SK-N-SH (cell line): ENCODE results near the gene NDUFA12. TPM values are rescaled to one million over a fixed set of nuclear protein-coding genes. Genes with fewer than 3 reads are reported as not detected.

ENCODE experiments used
- CTCF ChIA-PET: fragments of 300-600, 350-600 bp; formaldehyde crosslinking; extraction: SDS; loops from one replicate; lab custom pipeline; 2021; lab: Yijun Ruan, JAX
- POLR2A ChIA-PET: fragments of 350-600 bp; sonication (Branson Sonifier 250); formaldehyde crosslinking; extraction: SDS; loops from one replicate; lab custom pipeline; 2020; ENCODE audit warnings: antibody characterized with exemption, inconsistent platforms; lab: Yijun Ruan, JAX
- DNase-seq: peaks from one replicate; pipeline ENCODE4 v3.0.0; 2012
- H2AFZ ChIP-seq: fragments of 200-600 bp; sonication (generic); 2 replicates; pipeline ENCODE4 v1.8.1; 2016; ENCODE audit warnings: antibody characterized with exemption, mild to moderate bottlenecking, low read depth
- H3F3A ChIP-seq: fragments of 200-600 bp; sonication (generic); replicated peaks from 2 replicates; pipeline ENCODE3; 2016; ENCODE audit warnings: antibody characterized with exemption, mild to moderate bottlenecking; ENCODE audit not compliant: insufficient read depth
- H3K27ac ChIP-seq, 2 experiments: fragments of 200-500 bp in 1 of 2; fragments of 200-600 bp in 1 of 2; sonication (Bioruptor generic) in 1 of 2; sonication (generic), shearing (Covaris generic) in 1 of 2; 2 replicates each; pipeline versions ENCODE4 v1.5.1 to v1.6.1; 2014 to 2016; ENCODE audit warnings: low read depth in 2 of 2, inconsistent platforms in 1 of 2, low read length in 1 of 2, mild to moderate bottlenecking in 1 of 2, mixed read lengths in 1 of 2
- H3K27me3 ChIP-seq: fragments of 200-600 bp; sonication (generic), shearing (Covaris generic); 2 replicates; pipeline ENCODE4 v1.6.1; 2016; ENCODE audit warnings: mixed run types; ENCODE audit not compliant: insufficient read depth
- H3K36me3 ChIP-seq, 2 experiments: fragments of 200-500 bp in 1 of 2; fragments of 200-600 bp in 1 of 2; sonication (Bioruptor generic) in 1 of 2; sonication (generic) in 1 of 2; replicated peaks in 1 of 2; 2 replicates each; pipeline versions ENCODE3 to v1.5.1; 2014 to 2016; ENCODE audit warnings: low read length in 1 of 2, mild to moderate bottlenecking in 1 of 2; ENCODE audit not compliant: insufficient read depth in 2 of 2, control insufficient read depth in 1 of 2
- H3K4me1 ChIP-seq, 2 experiments: fragments of 200-500 bp in 1 of 2; fragments of 200-600 bp in 1 of 2; sonication (Bioruptor generic) in 1 of 2; sonication (generic), shearing (Covaris generic) in 1 of 2; 2 replicates each; pipeline versions ENCODE4 v1.5.1 to v1.6.1; 2014 to 2016; ENCODE audit warnings: low read depth in 1 of 2, low read length in 1 of 2, mixed run types in 1 of 2; ENCODE audit not compliant: insufficient read depth in 2 of 2, control insufficient read depth in 1 of 2
- H3K4me2 ChIP-seq: fragments of 200-600 bp; sonication (generic), shearing (Covaris generic); 2 replicates; pipeline ENCODE4 v1.6.1; 2017; ENCODE audit warnings: mixed run types
- H3K4me3 ChIP-seq, 2 experiments: fragments of 200-500 bp in 1 of 2; fragments of 200-600 bp in 1 of 2; sonication (Bioruptor generic) in 1 of 2; sonication (generic), shearing (Covaris generic) in 1 of 2; 2 replicates each; pipeline versions ENCODE4 v1.5.1 to v1.8.1; 2014 to 2016; ENCODE audit warnings: low read depth in 2 of 2, inconsistent platforms in 1 of 2, low read length in 1 of 2, mild to moderate bottlenecking in 1 of 2, mixed read lengths in 1 of 2, moderate library complexity in 1 of 2
- H3K79me2 ChIP-seq: fragments of 200-600 bp; sonication (generic); 2 replicates; pipeline ENCODE4 v1.8.1; 2017; ENCODE audit warnings: mild to moderate bottlenecking; ENCODE audit not compliant: insufficient read depth
- H3K9ac ChIP-seq: fragments of 200-600 bp; sonication (generic); 2 replicates; pipeline ENCODE4 v1.6.1; 2017; ENCODE audit warnings: mixed run types
- H3K9me2 ChIP-seq: fragments of 200-600 bp; sonication (generic); 2 replicates; pipeline ENCODE4 v1.6.1; 2017; ENCODE audit warnings: mixed run types
- H3K9me3 ChIP-seq: fragments of 200-600 bp; sonication (generic); 2 replicates; pipeline ENCODE4 v1.6.1; 2017; ENCODE audit warnings: mixed run types, mild to moderate bottlenecking, moderate library complexity
- H4K20me1 ChIP-seq: fragments of 200-600 bp; sonication (generic); 2 replicates; pipeline ENCODE4 v1.6.1; 2017; ENCODE audit warnings: mild to moderate bottlenecking, mixed run types; ENCODE audit not compliant: insufficient read depth
- EZH2phosphoT487 ChIP-seq: fragments of 200-600 bp; sonication (generic); IDR thresholded peaks from 2 replicates; pipeline ENCODE4 v1.6.1; 2017; ENCODE audit warnings: low read depth, mixed run types, mild to moderate bottlenecking, antibody characterized with exemption, moderate library complexity, borderline replicate concordance
- FOSL2 ChIP-seq: IDR thresholded peaks from 2 replicates; pipeline ENCODE4 v1.4.0; 2012; ENCODE audit warnings: low read depth, mild to moderate bottlenecking, moderate library complexity, borderline replicate concordance
- FOXM1 ChIP-seq: IDR thresholded peaks from 2 replicates; pipeline ENCODE4 v1.4.0; 2012; ENCODE audit warnings: low read depth, mild to moderate bottlenecking
- GABPA ChIP-seq: IDR thresholded peaks from 2 replicates; pipeline ENCODE4 v1.4.0; 2012; ENCODE audit warnings: low read depth, mild to moderate bottlenecking
- GATA2 ChIP-seq: sonication (generic); formaldehyde crosslinking; IDR thresholded peaks from 2 replicates; pipeline ENCODE4 v1.5.0; 2020; ENCODE audit warnings: mild to moderate bottlenecking, missing genetic modification reagents
- IRF3 ChIP-seq: fragments of 150-350 bp; IDR thresholded peaks from 2 replicates; pipeline ENCODE4 v1.6.1; 2016; ENCODE audit warnings: mild to moderate bottlenecking, low read depth, low read length
- JUND ChIP-seq: IDR thresholded peaks from 2 replicates; pipeline ENCODE4 v1.4.0; 2012
- MAX ChIP-seq: IDR thresholded peaks from 2 replicates; pipeline ENCODE4 v1.4.0; 2012; ENCODE audit warnings: low read depth
- MEF2A ChIP-seq: IDR thresholded peaks from 2 replicates; pipeline ENCODE4 v1.4.0; 2012; ENCODE audit warnings: low read depth, borderline replicate concordance
- MXI1 ChIP-seq: IDR thresholded peaks from 2 replicates; pipeline ENCODE4 v1.6.1; 2012; ENCODE audit warnings: mild to moderate bottlenecking, low read depth, low read length, improper control_type of control experiment
- NFIC ChIP-seq: IDR thresholded peaks from 2 replicates; pipeline ENCODE4 v1.4.0; 2012; ENCODE audit warnings: borderline replicate concordance
- PBX3 ChIP-seq: IDR thresholded peaks from 2 replicates; pipeline ENCODE4; 2012
- POLR2AphosphoS5 ChIP-seq: IDR thresholded peaks from 2 replicates; pipeline ENCODE4 v1.6.1; 2012; ENCODE audit warnings: low read depth, low read length
- RAD21 ChIP-seq: IDR thresholded peaks from 2 replicates; pipeline ENCODE4 v1.6.1; 2012; ENCODE audit warnings: mild to moderate bottlenecking, low read length
- RCOR1 ChIP-seq: fragments of 150-350 bp; IDR thresholded peaks from 2 replicates; pipeline ENCODE4 v1.6.1; 2017; ENCODE audit warnings: antibody characterized with exemption, low read length
- REST ChIP-seq: IDR thresholded peaks from 2 replicates; pipeline ENCODE4 v1.6.1; 2012; ENCODE audit warnings: mild to moderate bottlenecking, low read depth, low read length, moderate library complexity
- RFX5 ChIP-seq: IDR thresholded peaks from 2 replicates; pipeline ENCODE4 v1.6.1; 2012; ENCODE audit warnings: mild to moderate bottlenecking, improper control_type of control experiment, low read length
- RXRA ChIP-seq: IDR thresholded peaks from 2 replicates; pipeline ENCODE4 v1.4.0; 2012; ENCODE audit warnings: low read depth, mild to moderate bottlenecking, borderline replicate concordance
- SIN3A ChIP-seq: IDR thresholded peaks from 2 replicates; pipeline ENCODE4 v1.6.1; 2012; ENCODE audit warnings: low read depth, mild to moderate bottlenecking, low read length, moderate library complexity, borderline replicate concordance
- TCF12 ChIP-seq: IDR thresholded peaks from 2 replicates; pipeline ENCODE4 v1.4.0; 2012
- USF2 ChIP-seq: fragments of 150-350 bp; IDR thresholded peaks from 2 replicates; pipeline ENCODE4 v1.6.1; 2017; ENCODE audit warnings: antibody characterized with exemption, low read length, low read depth, borderline replicate concordance
- WGBS: methylation state at CpG from one replicate; pipeline ENCODE4 v1.1.6; 2017; ENCODE audit warnings: low lambda C conversion rate; 5-methylcytosine and 5-hydroxymethylcytosine counted together
- polyA plus RNA-seq, 3 experiments: library from polyadenylated mRNA; depleted of rRNA; stranded (reverse); fragments of >200 nt; gene quantifications; 2 replicates each; pipeline ENCODE4 v1.2.3, GENCODE V29; 2012

Gene NDUFA12
- polyA plus RNA-seq, 1 of the 3 experiments (the other 2 are of a cell fraction): 106 TPM

- no peak overlapping the region for H3K4me2 ChIP-seq
- ChIA-PET CTCF (no interaction called here), POLR2A (no interaction called here)
- no peaks in the 10 kb centered on the region for H3F3A ChIP-seq
- no peaks in the 10 kb centered on the region for H3K79me2 ChIP-seq
- no peak overlapping the region for H3K4me3 ChIP-seq
- H4K20me1 ChIP-seq: no peaks in the 10 kb centered on the region
- 90% methylated on average over 1 of the region's 1 CpG for WGBS
- peaks cover 0 to 7% of the 10 kb centered on the region in 2 experiments for H3K36me3 ChIP-seq
- H3K27ac ChIP-seq: no peak overlapping the region
- no peaks in the 10 kb centered on the region for H3K9me3 ChIP-seq
- no peak for TF ChIP-seq RXRA
- no peak overlapping the region for H3K9ac ChIP-seq
- H2AFZ ChIP-seq: no peak overlapping the region
- H3K27me3 ChIP-seq: no peaks in the 10 kb centered on the region
- DNase-seq: no peak
- no peaks in the 10 kb centered on the region for H3K9me2 ChIP-seq
- H3K4me1 ChIP-seq: no peaks in the 10 kb centered on the region
These were observed 32.9 kb downstream of the NDUFA12 start for GRCh38 chr12:94970560-94970959.

- no peaks in the 10 kb centered on the region for H3K9me3 ChIP-seq
- no peak overlapping the region for H2AFZ ChIP-seq
- POLR2A ChIA-PET: no interaction called here
- DNase-seq: no peak
- CTCF ChIA-PET: no interaction called here
- H3K4me1 ChIP-seq: no peaks in the 10 kb centered on the region
- H3K79me2 ChIP-seq: no peaks in the 10 kb centered on the region
- no peaks in the 10 kb centered on the region for H3K27me3 ChIP-seq
- TF ChIP-seq MAX: no peak
- TF ChIP-seq SIN3A: no peak
- TF ChIP-seq MXI1: no peak
- no peak for TF ChIP-seq NFIC
- TF ChIP-seq USF2: no peak
- TF ChIP-seq EZH2phosphoT487: no peak
- TF ChIP-seq POLR2AphosphoS5: no peak
- TF ChIP-seq REST: no peak
- TF ChIP-seq FOSL2: no peak
- TF ChIP-seq TCF12: no peak
- TF ChIP-seq IRF3: no peak
- TF ChIP-seq RCOR1: no peak
- no peak for TF ChIP-seq RFX5
- TF ChIP-seq MEF2A: no peak
- no peak for TF ChIP-seq PBX3
- no peak for TF ChIP-seq RAD21
- TF ChIP-seq FOXM1: no peak
- no peak for TF ChIP-seq GATA2 (CRISPR knock-in tag)
- no peak for TF ChIP-seq JUND
- no peak for TF ChIP-seq GABPA
- no peaks in the 10 kb centered on the region for H3K9me2 ChIP-seq
- H3F3A ChIP-seq: no peaks in the 10 kb centered on the region
- H3K9ac ChIP-seq: no peak overlapping the region
- no peak overlapping the region for H3K27ac ChIP-seq
- H3K36me3 ChIP-seq: peaks cover 0 to 7% of the 10 kb centered on the region in 2 experiments
- no peak overlapping the region for H3K4me2 ChIP-seq
- H4K20me1 ChIP-seq: no peaks in the 10 kb centered on the region
- H3K4me3 ChIP-seq: no peak overlapping the region
These were observed 34.1 kb downstream of the NDUFA12 start for GRCh38 chr12:94969424-94969823.
